Measurements from ENCODE around the gene MTRR.

Gene MTRR

GRCh38 chr5:7872517-7873130, 3.7 kb downstream of the MTRR start:
- Histone ChIP-seq H3K4me1 (ENCODE audit: control insufficient read depth in 5 of 5, insufficient read depth in 5 of 5, low read length in 5 of 5) (peaks cover 2 to 32% (median 25%) of the 10 kb centered on the region in 5 donors), H3K27ac (ENCODE audit: low read depth, low read length) (no peak overlapping the region), H3K27me3 (ENCODE audit: control insufficient read depth in 5 of 5, insufficient read depth in 4 of 5, low read length in 5 of 5) (no peaks in the 10 kb centered on the region), H3K4me3 (ENCODE audit: low read depth in 1 of 5, low read length in 5 of 5) (peak overlapping the region in 1 of 5 donors; percentile 7), H3K9ac (ENCODE audit: low read length in 5 of 5) (peak overlapping the region in 3 of 5 donors; percentile 8 to 39 (median 35)), H3K9me3 (ENCODE audit: control insufficient read depth in 5 of 5, low read length in 5 of 5) (no peaks in the 10 kb centered on the region), H3K36me3 (ENCODE audit: control insufficient read depth in 5 of 5, insufficient read depth in 5 of 5, low read length in 5 of 5) (peaks cover 20 to 30% (median 25%) of the 10 kb centered on the region in 5 donors)

GRCh38 chr5:7873216-7873615, 4.3 kb downstream of the MTRR start:
- Histone ChIP-seq H3K9me3 (ENCODE audit: control insufficient read depth in 5 of 5, low read length in 5 of 5) (no peaks in the 10 kb centered on the region), H3K36me3 (ENCODE audit: control insufficient read depth in 5 of 5, insufficient read depth in 5 of 5, low read length in 5 of 5) (peaks cover 26 to 35% (median 31%) of the 10 kb centered on the region in 5 donors), H3K4me1 (ENCODE audit: control insufficient read depth in 5 of 5, insufficient read depth in 5 of 5, low read length in 5 of 5) (peaks cover 0 to 26% (median 19%) of the 10 kb centered on the region in 5 donors)

GRCh38 chr5:7874639-7875038, 5.7 kb downstream of the MTRR start:
- Histone ChIP-seq H3K27me3 (ENCODE audit: control insufficient read depth in 5 of 5, insufficient read depth in 4 of 5, low read length in 5 of 5) (no peaks in the 10 kb centered on the region), H3K27ac (ENCODE audit: low read depth, low read length) (no peak overlapping the region), H3K4me1 (ENCODE audit: control insufficient read depth in 5 of 5, insufficient read depth in 5 of 5, low read length in 5 of 5) (peaks cover 0 to 22% (median 12%) of the 10 kb centered on the region in 5 donors), H3K36me3 (ENCODE audit: control insufficient read depth in 5 of 5, insufficient read depth in 5 of 5, low read length in 5 of 5) (peaks cover 35 to 45% (median 37%) of the 10 kb centered on the region in 5 donors), H3K9me3 (ENCODE audit: control insufficient read depth in 5 of 5, low read length in 5 of 5) (no peaks in the 10 kb centered on the region), H3K4me3 (ENCODE audit: low read depth in 1 of 5, low read length in 5 of 5) (no peak overlapping the region), H3K9ac (ENCODE audit: low read length in 5 of 5) (no peak overlapping the region)

More at GRCh38 chr5:7873216-7873615, 4.3 kb downstream of the MTRR start:
- H3K9ac ChIP-seq (ENCODE audit: low read length in 5 of 5), result peak overlapping the region in 2 of 5 donors; percentile 8 to 35
- H3K27me3 ChIP-seq (ENCODE audit: control insufficient read depth in 5 of 5, insufficient read depth in 4 of 5, low read length in 5 of 5), result no peaks in the 10 kb centered on the region
- no peak overlapping the region for H3K27ac ChIP-seq (ENCODE audit: low read depth, low read length)
- peak overlapping the region in 1 of 5 donors; percentile 7 for H3K4me3 ChIP-seq (ENCODE audit: low read depth in 1 of 5, low read length in 5 of 5)

GRCh38 chr5:7875151-7875550, 6.2 kb downstream of the MTRR start:
- Histone ChIP-seq H3K9ac (ENCODE audit: low read length in 5 of 5) (no peak overlapping the region), H3K27me3 (ENCODE audit: control insufficient read depth in 5 of 5, insufficient read depth in 4 of 5, low read length in 5 of 5) (no peaks in the 10 kb centered on the region), H3K9me3 (ENCODE audit: control insufficient read depth in 5 of 5, low read length in 5 of 5) (no peaks in the 10 kb centered on the region), H3K27ac (ENCODE audit: low read depth, low read length) (no peak overlapping the region), H3K36me3 (ENCODE audit: control insufficient read depth in 5 of 5, insufficient read depth in 5 of 5, low read length in 5 of 5) (peaks cover 38 to 50% (median 42%) of the 10 kb centered on the region in 5 donors), H3K4me3 (ENCODE audit: low read depth in 1 of 5, low read length in 5 of 5) (no peak overlapping the region), H3K4me1 (ENCODE audit: control insufficient read depth in 5 of 5, insufficient read depth in 5 of 5, low read length in 5 of 5) (peaks cover 0 to 18% (median 6%) of the 10 kb centered on the region in 5 donors)

GRCh38 chr5:7876867-7877266, 7.9 kb downstream of the MTRR start:
- Histone ChIP-seq H3K27ac (ENCODE audit: low read depth, low read length) (no peak overlapping the region), H3K4me1 (ENCODE audit: control insufficient read depth in 5 of 5, insufficient read depth in 5 of 5, low read length in 5 of 5) (peaks cover 0 to 12% (median 0%) of the 10 kb centered on the region in 5 donors), H3K4me3 (ENCODE audit: low read depth in 1 of 5, low read length in 5 of 5) (no peak overlapping the region), H3K9ac (ENCODE audit: low read length in 5 of 5) (no peak overlapping the region), H3K27me3 (ENCODE audit: control insufficient read depth in 5 of 5, insufficient read depth in 4 of 5, low read length in 5 of 5) (no peaks in the 10 kb centered on the region), H3K9me3 (ENCODE audit: control insufficient read depth in 5 of 5, low read length in 5 of 5) (no peaks in the 10 kb centered on the region), H3K36me3 (ENCODE audit: control insufficient read depth in 5 of 5, insufficient read depth in 5 of 5, low read length in 5 of 5) (peaks cover 44 to 63% (median 55%) of the 10 kb centered on the region in 5 donors)

GRCh38 chr5:7877851-7878250, 8.9 kb downstream of the MTRR start:
- Histone ChIP-seq H3K27me3 (ENCODE audit: control insufficient read depth in 5 of 5, insufficient read depth in 4 of 5, low read length in 5 of 5) (no peaks in the 10 kb centered on the region), H3K4me3 (ENCODE audit: low read depth in 1 of 5, low read length in 5 of 5) (no peak overlapping the region), H3K9me3 (ENCODE audit: control insufficient read depth in 5 of 5, low read length in 5 of 5) (no peaks in the 10 kb centered on the region), H3K9ac (ENCODE audit: low read length in 5 of 5) (no peak overlapping the region), H3K36me3 (ENCODE audit: control insufficient read depth in 5 of 5, insufficient read depth in 5 of 5, low read length in 5 of 5) (peaks cover 43 to 72% (median 59%) of the 10 kb centered on the region in 5 donors), H3K4me1 (ENCODE audit: control insufficient read depth in 5 of 5, insufficient read depth in 5 of 5, low read length in 5 of 5) (peaks cover 0 to 6% (median 0%) of the 10 kb centered on the region in 5 donors), H3K27ac (ENCODE audit: low read depth, low read length) (no peak overlapping the region)

- peaks cover 0 to under 1% (median 0%) of the 10 kb centered on the region in 5 donors for H3K4me1 ChIP-seq (ENCODE audit: control insufficient read depth in 5 of 5, insufficient read depth in 5 of 5, low read length in 5 of 5)
- H3K4me3 ChIP-seq (ENCODE audit: low read depth in 1 of 5, low read length in 5 of 5), result no peak overlapping the region
- no peaks in the 10 kb centered on the region for H3K27me3 ChIP-seq (ENCODE audit: control insufficient read depth in 5 of 5, insufficient read depth in 4 of 5, low read length in 5 of 5)
- no peak overlapping the region for H3K27ac ChIP-seq (ENCODE audit: low read depth, low read length)
- H3K9me3 ChIP-seq (ENCODE audit: control insufficient read depth in 5 of 5, low read length in 5 of 5), result no peaks in the 10 kb centered on the region
- H3K9ac ChIP-seq (ENCODE audit: low read length in 5 of 5), result no peak overlapping the region
- H3K36me3 ChIP-seq (ENCODE audit: control insufficient read depth in 5 of 5, insufficient read depth in 5 of 5, low read length in 5 of 5), result peaks cover 49 to 75% (median 65%) of the 10 kb centered on the region in 5 donors
Observed at GRCh38 chr5:7878381-7878873, 9.5 kb downstream of the MTRR start.

GRCh38 chr5:7881091-7881490, 12.1 kb downstream of the MTRR start:
- no peaks in the 10 kb centered on the region for H3K4me1 ChIP-seq (ENCODE audit: control insufficient read depth in 5 of 5, insufficient read depth in 5 of 5, low read length in 5 of 5)
- H3K9ac ChIP-seq (ENCODE audit: low read length in 5 of 5), result no peak overlapping the region
- H3K36me3 ChIP-seq (ENCODE audit: control insufficient read depth in 5 of 5, insufficient read depth in 5 of 5, low read length in 5 of 5), result peaks cover 42 to 86% (median 78%) of the 10 kb centered on the region in 5 donors
- no peaks in the 10 kb centered on the region for H3K9me3 ChIP-seq (ENCODE audit: control insufficient read depth in 5 of 5, low read length in 5 of 5)
- no peak overlapping the region for H3K4me3 ChIP-seq (ENCODE audit: low read depth in 1 of 5, low read length in 5 of 5)
- H3K27me3 ChIP-seq (ENCODE audit: control insufficient read depth in 5 of 5, insufficient read depth in 4 of 5, low read length in 5 of 5), result no peaks in the 10 kb centered on the region
- no peak overlapping the region for H3K27ac ChIP-seq (ENCODE audit: low read depth, low read length)

GRCh38 chr5:7881816-7882215, 12.9 kb downstream of the MTRR start:
- Histone ChIP-seq H3K4me3 (ENCODE audit: low read depth in 1 of 5, low read length in 5 of 5) (no peak overlapping the region), H3K27me3 (ENCODE audit: control insufficient read depth in 5 of 5, insufficient read depth in 4 of 5, low read length in 5 of 5) (no peaks in the 10 kb centered on the region), H3K27ac (ENCODE audit: low read depth, low read length) (no peak overlapping the region), H3K36me3 (ENCODE audit: control insufficient read depth in 5 of 5, insufficient read depth in 5 of 5, low read length in 5 of 5) (peaks cover 42 to 85% (median 77%) of the 10 kb centered on the region in 5 donors), H3K9ac (ENCODE audit: low read length in 5 of 5) (no peak overlapping the region), H3K4me1 (ENCODE audit: control insufficient read depth in 5 of 5, insufficient read depth in 5 of 5, low read length in 5 of 5) (no peaks in the 10 kb centered on the region), H3K9me3 (ENCODE audit: control insufficient read depth in 5 of 5, low read length in 5 of 5) (no peaks in the 10 kb centered on the region)

GRCh38 chr5:7882926-7883325, 14.0 kb downstream of the MTRR start:
- Histone ChIP-seq H3K9ac (ENCODE audit: low read length in 5 of 5) (no peak overlapping the region), H3K9me3 (ENCODE audit: control insufficient read depth in 5 of 5, low read length in 5 of 5) (no peaks in the 10 kb centered on the region), H3K4me1 (ENCODE audit: control insufficient read depth in 5 of 5, insufficient read depth in 5 of 5, low read length in 5 of 5) (no peaks in the 10 kb centered on the region), H3K27me3 (ENCODE audit: control insufficient read depth in 5 of 5, insufficient read depth in 4 of 5, low read length in 5 of 5) (no peaks in the 10 kb centered on the region), H3K4me3 (ENCODE audit: low read depth in 1 of 5, low read length in 5 of 5) (no peak overlapping the region), H3K27ac (ENCODE audit: low read depth, low read length) (no peak overlapping the region), H3K36me3 (ENCODE audit: control insufficient read depth in 5 of 5, insufficient read depth in 5 of 5, low read length in 5 of 5) (peaks cover 41 to 79% (median 70%) of the 10 kb centered on the region in 5 donors)

All from subcutaneous abdominal adipose tissue (tissue), 5 donors.